Trophoblast cell (in vitro differentiated cells and primary cell): ENCODE measurements around the gene NHSL1.

Source experiments
- DNase-seq, 2 donors: peaks; one replicate each; pipeline ENCODE4 v3.0.0-alpha.2; 2016
- H2AFZ ChIP-seq: 2 replicates; pipeline ENCODE4 v1.6.1; 2013; ENCODE audit warnings: low read length, moderate library complexity, mild to moderate bottlenecking; ENCODE audit not compliant: insufficient read depth, poor library complexity
- H2AK5ac ChIP-seq: 2 replicates; pipeline ENCODE4 v1.6.1; 2013; ENCODE audit warnings: mild to moderate bottlenecking, low read length
- H2BK120ac ChIP-seq: 2 replicates; pipeline ENCODE4 v1.6.1; 2013; ENCODE audit warnings: low read length, mild to moderate bottlenecking, moderate library complexity; ENCODE audit not compliant: insufficient read depth, poor library complexity
- H2BK12ac ChIP-seq: 2 replicates; pipeline ENCODE4 v1.6.1; 2013; ENCODE audit warnings: mild to moderate bottlenecking, low read length, moderate library complexity
- H2BK5ac ChIP-seq: 2 replicates; pipeline ENCODE4 v1.6.1; 2013; ENCODE audit warnings: low read length, low read depth, moderate library complexity, mild to moderate bottlenecking; ENCODE audit not compliant: poor library complexity
- H3K14ac ChIP-seq: 2 replicates; pipeline ENCODE4 v1.6.1; 2013; ENCODE audit warnings: mild to moderate bottlenecking, low read length
- H3K18ac ChIP-seq: 2 replicates; pipeline ENCODE4 v1.6.1; 2013; ENCODE audit warnings: mild to moderate bottlenecking, low read length
- H3K23ac ChIP-seq: 2 replicates; pipeline ENCODE4 v1.6.1; 2013; ENCODE audit warnings: low read length
- H3K27ac ChIP-seq: 2 replicates; pipeline ENCODE4 v1.5.1; 2013; ENCODE audit warnings: low read depth, mild to moderate bottlenecking, inconsistent platforms, low read length, moderate library complexity
- H3K27me3 ChIP-seq: 2 replicates; pipeline ENCODE4 v1.6.1; 2013; ENCODE audit warnings: inconsistent platforms, mild to moderate bottlenecking, low read length, moderate library complexity; ENCODE audit not compliant: insufficient read depth
- H3K36me3 ChIP-seq, 2 experiments: 1 replicate in 1 of 2; 2 replicates in 1 of 2; pipeline ENCODE4 v1.6.1; 2013; ENCODE audit warnings: low read length in 2 of 2, mild to moderate bottlenecking in 2 of 2, moderate library complexity in 1 of 2; ENCODE audit not compliant: insufficient read depth in 2 of 2, control insufficient read depth in 1 of 2
- H3K4ac ChIP-seq: 2 replicates; pipeline ENCODE4 v1.6.1; 2013; ENCODE audit warnings: low read depth, mild to moderate bottlenecking, low read length, moderate library complexity
- H3K4me1 ChIP-seq, 2 experiments: 1 replicate in 1 of 2; 2 replicates in 1 of 2; pipeline ENCODE4 v1.6.1; 2013; ENCODE audit warnings: low read length in 2 of 2, mild to moderate bottlenecking in 2 of 2, moderate library complexity in 1 of 2; ENCODE audit not compliant: insufficient read depth in 2 of 2, control insufficient read depth in 1 of 2
- H3K4me2 ChIP-seq: 2 replicates; pipeline ENCODE4 v1.6.1; 2013; ENCODE audit warnings: inconsistent platforms, mild to moderate bottlenecking, low read length, moderate library complexity
- H3K4me3 ChIP-seq: 2 replicates; pipeline ENCODE4 v1.5.1; 2013; ENCODE audit warnings: mild to moderate bottlenecking, low read depth, low read length, inconsistent platforms
- H3K79me1 ChIP-seq: one replicate; pipeline ENCODE4 v1.6.1; 2013; ENCODE audit warnings: low read length
- H3K79me2 ChIP-seq: 2 replicates; pipeline ENCODE4 v1.6.1; 2013; ENCODE audit warnings: low read length, mild to moderate bottlenecking; ENCODE audit not compliant: control insufficient read depth, insufficient read depth, poor library complexity
- H3K9ac ChIP-seq: 2 replicates; pipeline ENCODE4 v1.6.1; 2013; ENCODE audit warnings: mild to moderate bottlenecking, low read length
- H3K9me3 ChIP-seq: 2 replicates; pipeline ENCODE4 v1.6.1; 2013; ENCODE audit warnings: low read depth, mild to moderate bottlenecking, control low read depth, inconsistent platforms, low read length; ENCODE audit not compliant: insufficient read depth
- H4K12ac ChIP-seq: 2 replicates; pipeline ENCODE4 v1.6.1; 2013; ENCODE audit warnings: low read depth, mild to moderate bottlenecking, low read length, moderate library complexity
- H4K8ac ChIP-seq: 2 replicates; pipeline ENCODE4 v1.6.1; 2013; ENCODE audit warnings: low read depth, mild to moderate bottlenecking, low read length, moderate library complexity
- H4K91ac ChIP-seq: one replicate; pipeline ENCODE4 v1.6.1; 2013; ENCODE audit warnings: low read depth, mild to moderate bottlenecking, low read length, moderate library complexity
- WGBS: extraction: QIAGEN DNeasy Blood & Tissue Kit; methylation state at CpG from one replicate; pipeline ENCODE4 v1.1.7; 2013; ENCODE audit warnings: missing lambda C conversion rate; ENCODE audit not compliant: insufficient read length, insufficient coverage; ENCODE audit errors: extremely low coverage; 5-methylcytosine and 5-hydroxymethylcytosine counted together

The NHSL1 gene

GRCh38 chr6:138420356-138420755 is 78.9 kb downstream of the NHSL1 start:
- peaks cover 20 to 31% of the 10 kb centered on the region in 2 experiments for H3K36me3 ChIP-seq
- no peak overlapping the region for H4K12ac ChIP-seq
- WGBS: no CpG with 5 or more reads among the region's 4 CpGs
- H3K4me2 ChIP-seq: no peak overlapping the region
- H2BK120ac ChIP-seq: no peak overlapping the region
- no peak overlapping the region for H3K14ac ChIP-seq
- H3K4me1 ChIP-seq: no peaks in the 10 kb centered on the region
- H3K27ac ChIP-seq: no peak overlapping the region
- H3K9me3 ChIP-seq: no peaks in the 10 kb centered on the region
- H3K27me3 ChIP-seq: no peaks in the 10 kb centered on the region
- no peak overlapping the region for H4K8ac ChIP-seq
- no peaks in the 10 kb centered on the region for H3K79me1 ChIP-seq
- H3K4ac ChIP-seq: no peak overlapping the region
- H3K4me3 ChIP-seq: no peak overlapping the region
- no peak overlapping the region for H2AK5ac ChIP-seq
- DNase-seq: no peak
- no peak overlapping the region for H4K91ac ChIP-seq
- H2BK5ac ChIP-seq: no peak overlapping the region
- H3K9ac ChIP-seq: no peak overlapping the region
- no peak overlapping the region for H3K18ac ChIP-seq
- no peak overlapping the region for H2BK12ac ChIP-seq
- no peaks in the 10 kb centered on the region for H3K79me2 ChIP-seq
- no peak overlapping the region for H2AFZ ChIP-seq
- H3K23ac ChIP-seq: no peak overlapping the region

GRCh38 chr6:138419766-138420165 is 79.5 kb downstream of the NHSL1 start:
- Histone ChIP-seq H4K12ac (no peak overlapping the region), H3K4me3 (no peak overlapping the region), H4K8ac (no peak overlapping the region), H3K9me3 (no peaks in the 10 kb centered on the region), H3K4ac (no peak overlapping the region), H3K4me2 (no peak overlapping the region), H3K18ac (no peak overlapping the region), H3K4me1 (no peaks in the 10 kb centered on the region), H3K23ac (no peak overlapping the region), H2AK5ac (no peak overlapping the region), H3K27ac (no peak overlapping the region), H3K27me3 (no peaks in the 10 kb centered on the region), H3K36me3 (peaks cover 22 to 35% of the 10 kb centered on the region in 2 experiments), H2AFZ (no peak overlapping the region), H2BK120ac (no peak overlapping the region), H2BK5ac (no peak overlapping the region), H3K9ac (no peak overlapping the region), H3K79me2 (no peaks in the 10 kb centered on the region), H2BK12ac (no peak overlapping the region), H3K14ac (no peak overlapping the region), H3K79me1 (no peaks in the 10 kb centered on the region), H4K91ac (no peak overlapping the region)
- no CpG with 5 or more reads among the region's 3 CpGs for WGBS
- no peak for DNase-seq

- Histone ChIP-seq H3K4me1 (no peaks in the 10 kb centered on the region), H2BK5ac (no peak overlapping the region), H3K14ac (no peak overlapping the region), H3K79me1 (no peaks in the 10 kb centered on the region), H3K18ac (no peak overlapping the region), H2AK5ac (no peak overlapping the region), H3K4me2 (no peak overlapping the region), H3K4me3 (no peak overlapping the region), H3K27ac (no peak overlapping the region), H3K4ac (no peak overlapping the region), H3K79me2 (no peaks in the 10 kb centered on the region), H3K9me3 (peaks cover 2% of the 10 kb centered on the region), H2AFZ (no peak overlapping the region), H2BK120ac (no peak overlapping the region), H3K36me3 (peaks cover 17 to 34% of the 10 kb centered on the region in 2 experiments), H3K23ac (no peak overlapping the region), H2BK12ac (no peak overlapping the region), H4K91ac (no peak overlapping the region), H3K9ac (no peak overlapping the region), H4K8ac (no peak overlapping the region), H4K12ac (no peak overlapping the region), H3K27me3 (no peaks in the 10 kb centered on the region)
- DNase-seq: no peak
- WGBS: no CpG with 5 or more reads among the region's 3 CpGs
Measured at GRCh38 chr6:138418118-138418742, 81.1 kb downstream of the NHSL1 start.

- Histone ChIP-seq H3K4ac (no peak overlapping the region), H2AFZ (no peak overlapping the region), H4K91ac (no peak overlapping the region), H3K79me2 (no peaks in the 10 kb centered on the region), H3K4me3 (no peak overlapping the region), H3K14ac (no peak overlapping the region), H3K9ac (no peak overlapping the region), H2BK12ac (no peak overlapping the region), H3K9me3 (peaks cover 2% of the 10 kb centered on the region), H3K4me2 (no peak overlapping the region), H3K36me3 (peaks cover 18 to 35% of the 10 kb centered on the region in 2 experiments), H3K27me3 (no peaks in the 10 kb centered on the region), H3K18ac (no peak overlapping the region), H2BK5ac (no peak overlapping the region), H2AK5ac (no peak overlapping the region), H4K12ac (no peak overlapping the region), H3K27ac (no peak overlapping the region), H2BK120ac (no peak overlapping the region), H3K23ac (no peak overlapping the region), H4K8ac (no peak overlapping the region), H3K4me1 (no peaks in the 10 kb centered on the region), H3K79me1 (no peaks in the 10 kb centered on the region)
- WGBS: no CpG with 5 or more reads among the region's 3 CpGs
- DNase-seq: no peak
Measured at GRCh38 chr6:138417493-138418117, 81.7 kb downstream of the NHSL1 start.
